GM18505 (cell line): ENCODE results near the gene ZNF319.
"Not testable (repeated sequence)": the region's sequence is repeated elsewhere in the genome, so short reads cannot be mapped to it uniquely, and the experiment has no call there.

Source experiments
- ATAC-seq: cut with Tn5 transposase; IDR thresholded peaks from one replicate; pipeline ENCODE4 v1.9.1; 2021; ENCODE audit not compliant: unreplicated experiment
- POLR2A ChIP-seq: IDR thresholded peaks from 4 replicates; pipeline ENCODE4 v1.6.1; 2011; ENCODE audit warnings: borderline replicate concordance; ENCODE audit not compliant: insufficient read depth, insufficient read length; ENCODE audit errors: extremely low read depth

ZNF319 gene

DNA sequence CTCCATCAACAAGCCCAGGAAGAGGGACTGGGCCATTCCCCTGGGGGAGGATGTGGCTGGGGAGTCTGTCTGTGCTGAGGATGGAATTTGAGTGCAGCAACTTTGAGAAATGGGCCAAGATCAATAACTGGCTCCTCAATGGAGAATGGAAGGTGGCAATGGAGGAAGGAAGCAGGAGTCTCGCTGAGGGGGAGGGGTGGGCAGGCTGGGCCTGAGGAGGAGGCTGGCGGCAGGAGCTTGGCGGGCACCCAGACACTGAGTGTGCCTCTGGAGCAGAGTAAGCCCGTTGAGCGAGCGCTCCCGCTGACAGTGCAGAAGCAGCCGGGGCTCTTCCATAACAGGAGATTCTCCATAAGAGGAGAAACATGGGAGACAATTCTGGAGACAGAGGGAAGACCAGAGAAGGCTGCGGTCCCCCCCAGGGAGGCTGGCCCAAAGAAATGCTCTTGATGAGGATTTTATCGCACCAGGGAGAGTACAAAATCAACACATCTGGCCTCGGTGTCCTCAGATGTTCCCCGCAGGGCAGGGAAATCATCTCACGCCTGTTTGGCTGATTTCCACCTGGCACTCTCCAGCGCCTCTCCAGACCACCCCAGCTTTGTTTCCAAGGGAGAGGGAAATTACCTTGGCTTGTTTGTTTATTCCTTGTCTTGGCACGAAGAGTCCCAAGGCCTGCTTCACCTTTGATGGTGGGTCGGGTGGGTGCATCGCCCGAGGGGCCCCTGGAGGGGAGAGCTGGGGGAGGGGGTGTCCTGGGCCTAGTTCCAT is 22.3 kb upstream of the ZNF319 start:
- no peak for ATAC-seq
- TF ChIP-seq POLR2A, result no peak

DNA sequence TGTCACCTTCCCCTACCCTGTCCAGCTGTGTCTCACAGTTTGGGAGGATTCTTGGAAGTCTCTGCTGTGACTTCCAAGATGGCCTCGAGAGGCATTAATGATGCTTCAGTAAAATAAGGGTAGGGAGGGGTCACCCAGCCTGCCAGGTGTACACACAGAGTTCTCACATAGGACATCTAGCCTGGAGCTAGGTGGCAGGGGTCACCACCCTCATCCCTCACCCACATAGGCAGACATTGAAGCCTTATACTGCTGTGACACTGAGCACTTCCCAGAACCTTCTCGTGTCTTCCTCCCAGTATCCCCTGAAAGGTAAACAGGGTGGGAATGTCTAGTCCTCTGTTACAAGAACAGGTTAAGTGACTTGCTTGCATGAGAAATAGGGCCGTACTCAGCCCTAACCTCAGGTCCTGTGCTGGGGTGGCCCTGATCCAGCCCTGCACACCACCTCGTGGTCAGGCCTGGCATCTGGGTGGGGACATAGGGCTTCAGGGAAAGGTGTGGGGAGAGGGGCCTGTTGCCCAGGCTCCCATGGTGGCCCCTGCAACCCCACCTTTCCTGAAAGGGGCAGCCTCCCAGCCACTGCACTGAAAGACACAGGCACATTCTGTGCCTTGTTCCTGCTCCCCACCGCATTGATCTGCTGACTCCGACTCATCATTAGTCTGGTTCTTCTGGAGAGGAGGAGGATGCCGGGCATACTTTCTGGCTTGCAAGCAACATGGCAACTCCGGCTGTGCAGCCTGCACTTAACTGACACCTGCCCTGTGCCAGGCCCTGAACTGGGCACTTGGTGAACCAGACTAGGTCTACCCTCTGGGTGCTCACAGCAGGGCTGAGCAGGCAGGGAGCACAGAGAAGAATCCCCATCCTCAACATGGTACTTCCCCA is 21.4 kb upstream of the ZNF319 start:
- no peak for TF ChIP-seq POLR2A
- no peak for ATAC-seq

GRCh38 chr16:58020628-58021521 is 20.4 kb upstream of the ZNF319 start:
- no peak for TF ChIP-seq POLR2A
- ATAC-seq, result no peak

DNA sequence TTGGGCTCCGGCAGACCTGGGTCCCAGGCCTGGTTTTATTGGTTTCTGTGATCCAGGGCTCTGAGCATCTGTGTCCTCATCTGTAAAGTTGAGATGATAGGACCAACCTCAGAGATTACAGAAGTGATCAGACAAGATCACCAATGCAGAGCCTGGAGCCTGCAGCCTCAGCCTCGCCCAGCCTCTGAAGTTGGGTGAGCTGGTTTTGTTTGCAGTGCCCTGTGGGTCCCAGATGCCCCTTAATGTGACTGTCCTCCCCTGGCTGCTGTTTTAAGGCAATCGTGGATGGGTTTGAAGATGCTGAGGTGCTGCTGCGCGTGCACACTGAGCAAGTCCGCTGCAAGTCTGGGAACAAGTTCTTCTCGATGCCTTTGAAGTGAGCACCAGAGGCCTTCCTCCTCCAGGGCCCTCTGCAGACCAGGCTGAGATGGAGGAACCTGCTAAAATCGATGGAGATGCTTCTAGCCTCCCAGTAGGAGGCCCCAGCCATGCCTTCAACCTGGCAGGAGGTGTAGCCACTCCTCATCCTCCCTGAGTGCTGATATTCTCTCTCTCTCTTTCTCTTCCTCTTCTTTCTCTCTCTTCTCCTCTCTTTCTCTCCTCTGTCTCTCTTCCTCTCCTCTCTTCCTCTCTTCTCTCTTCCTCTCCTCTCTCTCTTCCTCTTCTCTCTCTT is 19.5 kb upstream of the ZNF319 start:
- no peak for ATAC-seq
- no peak for TF ChIP-seq POLR2A

GRCh38 chr16:58018803-58019202 is 18.3 kb upstream of the ZNF319 start:
- ATAC-seq, result no peak
- no peak for TF ChIP-seq POLR2A

DNA sequence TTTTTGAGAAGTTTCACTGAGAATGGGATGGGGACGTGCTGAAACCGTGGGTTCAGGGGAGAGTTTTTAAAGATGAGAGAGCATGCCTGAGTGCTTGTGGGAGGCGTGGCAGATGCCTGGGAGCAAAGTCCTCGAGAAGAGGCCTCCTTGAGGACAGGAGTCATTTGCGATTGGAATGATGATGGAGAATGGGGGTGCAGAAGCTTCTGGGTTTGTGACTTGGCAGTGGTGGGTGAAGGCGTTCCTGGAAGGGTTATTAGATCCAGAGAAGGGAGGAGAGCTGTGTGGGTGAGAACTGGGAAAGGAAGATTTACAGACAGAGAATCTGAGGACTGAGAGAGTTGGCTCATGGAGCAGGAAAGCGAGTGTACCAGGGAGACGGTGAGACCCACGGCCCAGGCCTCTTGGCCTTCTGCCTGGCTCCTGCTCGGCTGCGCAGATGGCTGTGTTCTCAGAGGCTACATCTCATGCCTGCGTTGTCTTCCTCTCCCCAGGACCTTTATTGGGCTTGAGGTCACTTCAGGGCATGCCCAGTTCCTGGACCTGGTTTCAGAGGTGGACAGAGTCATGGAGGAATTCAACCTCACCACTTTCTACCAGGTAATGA is 16.5 kb upstream of the ZNF319 start:
- ATAC-seq, result no peak
- TF ChIP-seq POLR2A, result no peak

- ATAC-seq, result no peak
- TF ChIP-seq POLR2A, result no peak
Measured at GRCh38 chr16:58013201-58013956, 12.9 kb upstream of the ZNF319 start.

GRCh38 chr16:58012481-58012880 is 12.0 kb upstream of the ZNF319 start:
- TF ChIP-seq POLR2A, result no peak
- ATAC-seq, result no peak

- no peak for ATAC-seq
- TF ChIP-seq POLR2A, result no peak
Measured at GRCh38 chr16:58011652-58012051, 11.2 kb upstream of the ZNF319 start.

DNA sequence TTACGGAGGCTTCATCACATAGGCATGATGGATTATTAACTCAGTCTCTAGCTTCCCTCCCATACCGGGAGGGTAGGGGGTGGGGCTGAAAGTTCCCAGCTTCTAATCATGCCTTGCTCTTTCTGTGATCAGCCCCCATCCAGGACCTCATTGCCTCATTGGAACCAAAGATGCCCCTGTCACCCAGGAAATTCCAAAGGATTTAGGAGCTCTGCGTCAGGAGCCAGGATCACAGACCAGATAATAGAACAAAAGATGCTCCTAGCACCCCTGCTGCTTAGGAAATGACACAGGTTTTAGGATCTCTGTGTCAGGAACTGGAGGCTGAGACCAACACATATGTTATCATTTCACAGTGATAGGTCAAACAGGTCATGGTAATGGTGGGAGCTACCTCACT is 10.4 kb upstream of the ZNF319 start:
- TF ChIP-seq POLR2A, result no peak
- ATAC-seq, result no peak

GRCh38 chr16:58009856-58010416 is 9.5 kb upstream of the ZNF319 start:
- ATAC-seq, result no peak

DNA sequence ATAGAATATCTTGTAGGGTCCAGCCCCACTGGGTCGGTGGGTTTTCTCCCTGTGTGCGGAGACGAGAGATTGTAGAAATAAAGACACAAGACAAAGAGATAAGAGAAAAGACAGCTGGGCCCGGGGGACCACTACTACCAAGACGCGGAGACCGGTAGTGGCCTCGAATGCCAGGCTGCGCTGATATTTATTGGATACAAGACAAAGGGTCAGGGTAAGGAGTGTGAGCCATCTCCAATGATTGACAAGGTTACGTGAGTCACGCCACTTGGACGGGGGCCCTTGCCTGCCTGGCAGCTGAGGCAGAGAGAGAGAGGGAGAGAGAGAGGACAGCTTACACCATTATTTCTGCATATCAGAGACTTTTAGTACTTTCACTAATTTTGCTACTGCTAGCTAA is 4.3 kb upstream of the ZNF319 start:
- not testable (repeated sequence) for ATAC-seq

More at GRCh38 chr16:58009856-58010416, 9.5 kb upstream of the ZNF319 start:
- no peak for TF ChIP-seq POLR2A
